Measurements from ENCODE around the gene CDK19.

GRCh38 chr6:110597761-110598160 is 217.5 kb downstream of the CDK19 start:
- TF ChIP-seq CTCF (IDR thresholded peaks at IDR 0.05), result no peak
- TF ChIP-seq POLR2A (IDR thresholded peaks at IDR 0.05), result no peak

Data from testis (tissue), 2 donors.